A549 (cell line): ENCODE data around the gene FOXJ3.

ENCODE experiments used
- BHLHE40 ChIP-seq: IDR thresholded peaks from 2 replicates; pipeline ENCODE4 v1.6.1; 2012; ENCODE audit warnings: low read depth, low read length, inconsistent platforms
- CEBPB ChIP-seq, 2 experiments: fragments of >200 bp in 1 of 2; sonication (Bioruptor Twin) in 1 of 2; formaldehyde crosslinking in 1 of 2; IDR thresholded peaks; 2 replicates each; pipeline ENCODE4 v1.6.1; 2012 to 2016
- EHMT2 ChIP-seq: fragments of 200-600 bp; sonication (generic); IDR thresholded peaks from 2 replicates; pipeline ENCODE4 v1.6.1; 2016; ENCODE audit warnings: antibody characterized with exemption, low read depth, mild to moderate bottlenecking, moderate library complexity
- EP300 ChIP-seq, 2 experiments: fragments of >200 bp; sonication (Bioruptor Twin); formaldehyde crosslinking; IDR thresholded peaks; 2 replicates in 1 of 2; 3 replicates in 1 of 2; pipeline ENCODE4 v1.6.1; 2016 to 2017
- JUNB ChIP-seq: fragments of >200 bp; sonication (Bioruptor Twin); formaldehyde crosslinking; IDR thresholded peaks from 2 replicates; pipeline ENCODE4 v1.6.1; 2016
- PHF8 ChIP-seq: fragments of 200-600 bp; sonication (generic); IDR thresholded peaks from 2 replicates; pipeline ENCODE4 v1.6.1; 2016; ENCODE audit warnings: low read depth, mild to moderate bottlenecking, antibody characterized with exemption, moderate library complexity, borderline replicate concordance
- POLR2AphosphoS2 ChIP-seq: conservative IDR thresholded peaks from 2 replicates; pipeline ENCODE4 v1.6.1; 2012; ENCODE audit warnings: low read length, improper control_type of control experiment, inconsistent platforms
- ZNF302 ChIP-seq: fragments of 250-450 bp; sonication (Bioruptor Pico); IDR thresholded peaks from 2 replicates; pipeline ENCODE4 v1.9.0; 2021; ENCODE audit warnings: inconsistent platforms, mild to moderate bottlenecking, moderate library complexity
- TF ChIP-seq, protein P1 (sequence below): fragments of >200 bp; sonication (Bioruptor Twin); formaldehyde crosslinking; IDR thresholded peaks from 3 replicates; pipeline ENCODE4 v1.5.1; 2016
- TF ChIP-seq, protein P2 (sequence below): IDR thresholded peaks from 2 replicates; pipeline ENCODE4 v1.6.1; 2012

DNA sequence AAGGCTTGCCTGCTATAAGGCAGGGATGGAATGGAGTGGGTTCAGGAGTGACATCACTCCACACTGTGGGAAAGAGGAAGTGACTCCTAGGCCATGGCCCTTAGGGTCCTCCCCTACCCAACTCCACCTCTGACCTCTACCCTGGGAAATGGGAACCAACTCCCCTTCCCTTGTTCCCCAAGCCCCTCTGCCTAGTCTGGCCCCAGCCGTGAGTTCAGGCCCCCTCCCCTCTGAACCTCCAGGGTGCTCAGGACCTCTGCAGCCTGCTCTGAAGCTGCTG lies 166.7 kb downstream of the FOXJ3 start:
- TF ChIP-seq EHMT2 = no peak
- TF ChIP-seq, protein P1, sequence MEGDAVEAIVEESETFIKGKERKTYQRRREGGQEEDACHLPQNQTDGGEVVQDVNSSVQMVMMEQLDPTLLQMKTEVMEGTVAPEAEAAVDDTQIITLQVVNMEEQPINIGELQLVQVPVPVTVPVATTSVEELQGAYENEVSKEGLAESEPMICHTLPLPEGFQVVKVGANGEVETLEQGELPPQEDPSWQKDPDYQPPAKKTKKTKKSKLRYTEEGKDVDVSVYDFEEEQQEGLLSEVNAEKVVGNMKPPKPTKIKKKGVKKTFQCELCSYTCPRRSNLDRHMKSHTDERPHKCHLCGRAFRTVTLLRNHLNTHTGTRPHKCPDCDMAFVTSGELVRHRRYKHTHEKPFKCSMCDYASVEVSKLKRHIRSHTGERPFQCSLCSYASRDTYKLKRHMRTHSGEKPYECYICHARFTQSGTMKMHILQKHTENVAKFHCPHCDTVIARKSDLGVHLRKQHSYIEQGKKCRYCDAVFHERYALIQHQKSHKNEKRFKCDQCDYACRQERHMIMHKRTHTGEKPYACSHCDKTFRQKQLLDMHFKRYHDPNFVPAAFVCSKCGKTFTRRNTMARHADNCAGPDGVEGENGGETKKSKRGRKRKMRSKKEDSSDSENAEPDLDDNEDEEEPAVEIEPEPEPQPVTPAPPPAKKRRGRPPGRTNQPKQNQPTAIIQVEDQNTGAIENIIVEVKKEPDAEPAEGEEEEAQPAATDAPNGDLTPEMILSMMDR = no peak
- TF ChIP-seq CEBPB (IDR thresholded peaks at IDR 0.05) = no peak
- TF ChIP-seq ZNF302 = no peak
- TF ChIP-seq JUNB = no peak
- no peak for TF ChIP-seq EP300 (IDR thresholded peaks at IDR 0.05)
- no peak for TF ChIP-seq POLR2AphosphoS2
- TF ChIP-seq, protein P2, sequence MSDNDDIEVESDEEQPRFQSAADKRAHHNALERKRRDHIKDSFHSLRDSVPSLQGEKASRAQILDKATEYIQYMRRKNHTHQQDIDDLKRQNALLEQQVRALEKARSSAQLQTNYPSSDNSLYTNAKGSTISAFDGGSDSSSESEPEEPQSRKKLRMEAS = no peak
- TF ChIP-seq PHF8 = no peak
- TF ChIP-seq BHLHE40 = no peak
